Neural progenitor cell (in vitro differentiated cells): ENCODE results near the gene NKX1-2.

Source experiments
- EZH2 ChIP-seq: fragments of 200-600 bp; sonication (generic); IDR thresholded peaks from 2 replicates; pipeline ENCODE4 v1.6.1; 2017; ENCODE audit warnings: antibody characterized with exemption, mild to moderate bottlenecking, moderate library complexity
- TF ChIP-seq, protein P1 (sequence below): fragments of 200-600 bp; sonication (generic); IDR thresholded peaks from 2 replicates; pipeline ENCODE4 v1.5.1; 2017; ENCODE audit warnings: antibody characterized with exemption, mild to moderate bottlenecking

DNA sequence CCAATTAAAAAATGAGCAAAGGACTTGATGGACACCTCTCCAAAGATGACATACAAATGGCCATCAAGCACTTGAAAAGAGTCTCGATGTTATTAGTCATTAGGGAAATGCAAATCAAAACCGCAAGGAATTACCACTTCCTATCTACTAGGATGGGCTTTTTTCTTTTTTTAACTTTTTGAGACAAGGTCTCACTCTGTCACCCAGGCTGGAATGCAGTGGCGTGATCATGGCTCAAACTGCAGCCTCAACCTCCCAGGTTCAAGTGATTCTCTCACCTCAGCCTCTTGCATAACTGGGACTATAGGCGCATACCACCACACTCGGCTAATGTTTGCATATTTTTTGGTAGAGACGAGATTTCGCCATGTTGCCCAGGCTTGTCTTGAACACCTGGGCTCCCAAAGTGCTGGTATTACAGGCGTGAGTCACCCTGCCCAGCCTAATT lies 13.6 kb downstream of the NKX1-2 start:
- TF ChIP-seq EZH2, result no peak
- TF ChIP-seq, protein P1, sequence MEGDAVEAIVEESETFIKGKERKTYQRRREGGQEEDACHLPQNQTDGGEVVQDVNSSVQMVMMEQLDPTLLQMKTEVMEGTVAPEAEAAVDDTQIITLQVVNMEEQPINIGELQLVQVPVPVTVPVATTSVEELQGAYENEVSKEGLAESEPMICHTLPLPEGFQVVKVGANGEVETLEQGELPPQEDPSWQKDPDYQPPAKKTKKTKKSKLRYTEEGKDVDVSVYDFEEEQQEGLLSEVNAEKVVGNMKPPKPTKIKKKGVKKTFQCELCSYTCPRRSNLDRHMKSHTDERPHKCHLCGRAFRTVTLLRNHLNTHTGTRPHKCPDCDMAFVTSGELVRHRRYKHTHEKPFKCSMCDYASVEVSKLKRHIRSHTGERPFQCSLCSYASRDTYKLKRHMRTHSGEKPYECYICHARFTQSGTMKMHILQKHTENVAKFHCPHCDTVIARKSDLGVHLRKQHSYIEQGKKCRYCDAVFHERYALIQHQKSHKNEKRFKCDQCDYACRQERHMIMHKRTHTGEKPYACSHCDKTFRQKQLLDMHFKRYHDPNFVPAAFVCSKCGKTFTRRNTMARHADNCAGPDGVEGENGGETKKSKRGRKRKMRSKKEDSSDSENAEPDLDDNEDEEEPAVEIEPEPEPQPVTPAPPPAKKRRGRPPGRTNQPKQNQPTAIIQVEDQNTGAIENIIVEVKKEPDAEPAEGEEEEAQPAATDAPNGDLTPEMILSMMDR, result no peak
